Germinal center (tissue), 1 donor: Measurements from ENCODE around the gene RAC3.

Experiments used
- DNase-seq: peaks from one replicate; pipeline ENCODE4 v3.0.0; 2012; ENCODE audit warnings: mixed read lengths, low spot score

Gene RAC3

GRCh38 chr17:81999587-81999975, 31.9 kb upstream of the RAC3 start:
- no peak for DNase-seq

DNA sequence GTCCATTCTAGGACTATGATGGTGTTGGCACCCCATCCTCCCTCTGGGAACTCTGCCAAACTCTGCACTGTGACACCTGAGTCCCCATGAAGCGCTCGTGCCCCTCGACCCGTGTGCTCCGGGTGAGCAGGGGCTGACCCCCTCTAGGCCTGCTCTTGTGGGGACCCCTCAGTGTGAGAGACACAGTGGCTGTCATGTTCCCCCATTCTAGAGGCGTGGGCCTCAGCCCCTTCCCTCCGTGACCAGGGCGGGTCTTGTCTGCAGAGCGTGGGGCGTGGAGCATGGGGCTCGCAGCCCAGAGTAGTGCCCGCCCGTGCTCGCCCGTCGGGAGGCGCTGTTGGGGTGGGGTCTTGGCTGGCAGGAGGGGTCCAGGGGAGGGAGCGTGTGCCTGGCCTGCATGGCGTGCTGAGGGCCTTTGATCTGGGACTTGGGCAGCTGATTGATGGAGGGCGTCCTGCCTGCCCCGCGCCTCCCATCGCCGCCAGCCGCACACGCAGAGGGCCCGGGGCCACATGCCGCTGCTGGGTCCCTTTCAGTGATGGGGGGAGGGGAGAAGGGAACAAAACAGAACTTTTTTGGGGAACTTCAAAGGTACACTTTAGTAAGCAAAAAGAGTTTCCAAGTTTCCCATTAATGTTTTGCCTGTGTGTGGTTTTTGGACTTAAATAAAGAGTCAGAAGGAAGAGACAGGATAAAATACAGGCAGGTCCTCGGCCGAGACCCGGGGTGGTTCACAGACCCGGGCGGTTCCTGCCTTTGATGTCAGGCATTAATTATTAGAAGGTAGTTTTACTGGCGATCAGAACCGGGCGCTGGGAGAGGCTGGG, 31.3 kb upstream of the RAC3 start:
- DNase-seq = no peak

GRCh38 chr17:82000803-82001570, 30.5 kb upstream of the RAC3 start:
- no peak for DNase-seq

DNA sequence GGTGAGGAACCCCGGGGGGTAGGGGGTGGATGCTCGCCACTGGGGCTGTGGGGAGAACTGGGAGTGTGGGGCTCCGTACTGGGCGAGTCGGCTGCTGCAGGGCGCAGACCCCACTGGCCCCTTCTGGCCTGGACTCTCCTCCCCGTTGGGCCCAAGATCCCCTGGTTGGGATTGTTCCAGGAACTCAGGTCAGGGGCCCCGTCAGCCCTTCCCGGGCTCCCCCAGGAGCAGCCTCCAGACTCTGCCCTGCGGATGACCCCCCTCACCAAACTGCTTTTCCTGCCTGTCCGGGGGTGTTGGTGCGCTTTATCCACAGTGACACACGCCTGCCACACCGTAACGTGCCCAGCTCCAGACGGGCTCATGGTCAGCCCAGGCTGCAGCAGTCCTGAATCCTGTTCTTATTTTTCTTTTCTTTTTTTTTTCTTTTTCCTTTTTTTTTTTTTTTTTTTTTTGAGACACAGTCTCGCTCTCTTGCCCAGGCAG, 29.9 kb upstream of the RAC3 start:
- no peak for DNase-seq

DNA sequence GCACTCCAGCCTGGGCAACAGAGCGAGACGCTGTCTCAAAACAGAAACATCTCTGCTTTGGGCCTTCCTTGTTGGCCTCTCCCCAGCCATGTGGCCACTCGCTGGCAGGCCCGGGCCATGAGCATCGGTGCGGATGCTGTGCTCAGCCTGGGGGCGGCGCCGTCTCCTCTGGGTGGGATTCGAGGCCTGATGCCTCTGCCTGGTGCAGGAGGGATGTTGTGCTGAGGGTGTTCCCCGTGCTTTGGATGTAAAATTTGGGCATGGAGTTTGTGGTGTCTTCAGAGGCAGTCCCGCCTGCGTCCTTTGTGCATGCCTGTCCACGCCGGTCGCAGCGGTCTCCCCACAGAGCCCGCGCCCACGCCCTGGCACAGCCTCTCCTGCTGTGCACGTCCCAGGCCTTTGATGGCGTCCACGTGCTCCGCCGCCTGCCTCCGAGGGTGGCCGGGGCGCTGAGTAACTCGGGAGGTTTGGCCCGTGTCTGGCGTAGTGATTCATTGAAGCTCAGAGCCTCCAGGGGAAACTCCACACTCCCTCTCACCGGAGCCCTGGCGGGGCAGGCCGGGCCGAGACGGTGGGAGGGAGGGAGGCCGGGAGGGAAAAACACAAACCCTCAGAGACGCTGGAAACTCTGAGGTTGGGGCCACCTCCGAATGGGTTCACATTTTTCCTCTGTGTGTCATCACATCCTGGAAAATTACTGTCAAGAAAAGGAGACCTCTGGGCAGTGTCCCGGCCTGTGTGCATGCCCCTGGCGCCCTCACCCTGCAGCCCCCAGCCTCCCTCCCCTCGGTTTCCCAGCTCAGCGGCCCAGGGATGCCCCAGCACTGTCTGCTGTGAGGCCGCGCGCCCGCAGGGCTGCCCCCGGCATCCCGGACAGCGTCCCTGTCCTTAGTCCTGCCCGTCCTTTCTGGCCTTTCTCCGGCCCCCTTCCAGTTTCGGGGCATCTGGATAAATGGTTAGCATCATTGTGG, 27.8 kb upstream of the RAC3 start:
- no peak for DNase-seq

GRCh38 chr17:82004517-82005455, 26.7 kb upstream of the RAC3 start:
- no peak for DNase-seq

DNA sequence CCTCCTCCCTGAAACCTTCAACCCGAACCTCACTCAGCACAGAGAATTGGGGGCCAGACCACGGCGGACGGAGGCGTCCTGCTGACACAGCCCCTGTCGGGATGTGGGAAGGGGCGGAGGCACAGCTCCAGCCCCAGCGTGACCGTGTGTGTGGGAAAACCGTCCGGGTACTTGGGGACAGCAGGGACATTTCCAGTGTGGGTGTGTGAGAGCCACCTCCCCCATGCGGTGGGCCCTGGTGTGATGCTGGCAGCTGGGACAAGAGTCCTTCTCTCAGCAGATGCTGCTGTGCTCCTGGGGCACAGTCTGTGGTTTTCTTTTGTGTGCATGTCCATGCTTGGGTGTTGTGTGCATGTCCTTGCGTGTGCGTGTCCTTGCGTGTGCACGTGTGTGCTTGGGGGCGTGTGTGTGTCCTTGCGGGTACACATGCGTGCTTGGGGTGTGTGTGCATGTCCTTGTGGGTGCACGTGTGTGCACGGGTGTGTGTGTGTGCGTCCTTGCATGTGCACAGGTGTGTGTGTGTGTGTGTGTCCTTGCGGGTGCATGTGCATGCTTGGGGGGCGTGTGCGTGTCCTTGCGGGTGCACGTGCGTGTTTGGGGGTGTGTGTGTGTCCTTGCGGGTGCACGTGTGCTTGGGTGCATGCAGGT, 25.7 kb upstream of the RAC3 start:
- DNase-seq = no peak

DNA sequence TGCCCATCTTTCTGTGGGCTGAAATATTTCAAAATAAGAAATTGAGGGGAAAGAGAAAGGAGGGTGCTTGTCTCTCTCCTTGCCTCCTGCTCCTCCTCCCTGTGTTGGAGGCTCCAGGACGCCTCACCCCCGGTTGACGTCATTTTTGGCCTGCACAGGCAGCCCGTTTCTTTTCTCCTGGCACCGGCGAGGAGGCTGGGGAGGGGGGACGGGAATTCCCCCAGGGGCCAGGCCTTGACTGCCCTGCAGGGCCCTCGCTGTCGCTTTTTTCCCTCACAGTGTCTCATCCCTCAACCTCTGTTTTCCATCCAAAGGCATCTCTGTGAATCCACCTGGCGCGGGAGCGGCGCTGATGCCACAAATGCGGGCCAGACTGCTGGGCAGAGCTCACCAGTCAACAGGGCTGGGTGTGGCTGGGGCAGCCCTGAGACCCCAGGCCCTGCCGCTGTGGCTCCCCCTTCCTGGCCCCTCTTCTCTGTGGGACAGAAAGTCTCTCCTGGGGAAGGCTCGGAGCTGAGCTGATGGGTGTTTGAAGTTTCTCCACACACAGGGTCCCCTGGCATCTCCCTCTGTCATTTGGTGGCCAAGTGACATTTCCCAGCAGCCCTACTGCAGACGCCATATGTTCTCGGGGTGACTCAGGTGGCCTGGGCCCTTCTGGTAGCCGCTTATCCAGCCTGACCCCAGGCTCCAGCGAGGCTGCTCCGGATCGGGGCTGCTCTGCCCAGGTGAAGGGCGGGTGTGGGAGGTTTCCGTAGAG, 24.8 kb upstream of the RAC3 start:
- DNase-seq = no peak

DNA sequence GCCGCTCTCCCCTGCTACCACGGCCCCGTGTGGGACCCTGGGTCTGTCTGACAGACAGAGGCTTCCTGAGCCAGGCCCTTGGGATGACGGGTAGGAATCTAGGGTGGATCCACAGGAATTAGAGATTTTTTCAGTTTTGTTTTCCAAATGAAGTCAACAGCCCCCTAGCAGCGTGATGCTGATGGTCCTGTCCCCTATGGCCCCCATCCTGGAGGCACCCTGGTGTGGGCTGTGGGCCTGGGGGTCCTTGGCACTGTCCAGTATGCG, 24.3 kb upstream of the RAC3 start:
- DNase-seq = no peak

- no peak for DNase-seq
These were observed 23.8 kb upstream of the RAC3 start for GRCh38 chr17:82007495-82008257.

DNA sequence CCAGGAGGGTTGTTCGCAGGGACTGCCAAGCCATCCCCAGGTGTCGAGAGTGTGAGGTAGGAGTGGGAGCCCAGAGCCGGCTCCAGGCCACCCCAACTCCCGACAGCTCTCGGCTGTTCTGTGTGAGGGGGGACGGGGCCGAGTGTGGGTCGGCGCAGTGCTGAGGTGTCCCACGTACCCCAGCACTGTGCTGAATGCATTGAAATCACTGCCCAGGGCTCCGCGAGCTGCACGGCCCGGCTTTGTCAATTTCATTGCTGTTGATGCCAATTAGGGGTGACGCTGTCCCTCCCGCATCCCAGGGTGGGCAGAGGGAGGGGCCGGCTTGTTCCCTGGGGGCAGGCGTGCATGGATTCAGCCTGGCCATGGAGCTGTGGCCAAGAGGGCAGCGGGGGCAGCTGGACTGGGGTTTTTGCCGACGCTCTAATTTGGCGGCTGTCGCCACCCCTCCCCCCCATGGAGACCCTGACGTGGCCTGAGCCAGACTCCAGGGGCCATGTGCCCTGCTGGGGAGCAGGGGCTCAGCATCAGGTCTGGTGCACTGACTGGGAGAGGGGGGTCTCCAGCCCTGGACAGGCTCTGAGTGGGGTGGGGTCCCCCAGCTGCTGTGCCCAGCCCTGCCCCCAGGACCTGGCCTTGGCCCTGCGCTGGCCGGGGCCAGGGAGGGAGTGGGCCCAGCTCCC, 23.1 kb upstream of the RAC3 start:
- DNase-seq = no peak

- no peak for DNase-seq
These were observed 22.5 kb upstream of the RAC3 start for GRCh38 chr17:82008941-82009405.

GRCh38 chr17:82009413-82009812, 22.1 kb upstream of the RAC3 start:
- no peak for DNase-seq

DNA sequence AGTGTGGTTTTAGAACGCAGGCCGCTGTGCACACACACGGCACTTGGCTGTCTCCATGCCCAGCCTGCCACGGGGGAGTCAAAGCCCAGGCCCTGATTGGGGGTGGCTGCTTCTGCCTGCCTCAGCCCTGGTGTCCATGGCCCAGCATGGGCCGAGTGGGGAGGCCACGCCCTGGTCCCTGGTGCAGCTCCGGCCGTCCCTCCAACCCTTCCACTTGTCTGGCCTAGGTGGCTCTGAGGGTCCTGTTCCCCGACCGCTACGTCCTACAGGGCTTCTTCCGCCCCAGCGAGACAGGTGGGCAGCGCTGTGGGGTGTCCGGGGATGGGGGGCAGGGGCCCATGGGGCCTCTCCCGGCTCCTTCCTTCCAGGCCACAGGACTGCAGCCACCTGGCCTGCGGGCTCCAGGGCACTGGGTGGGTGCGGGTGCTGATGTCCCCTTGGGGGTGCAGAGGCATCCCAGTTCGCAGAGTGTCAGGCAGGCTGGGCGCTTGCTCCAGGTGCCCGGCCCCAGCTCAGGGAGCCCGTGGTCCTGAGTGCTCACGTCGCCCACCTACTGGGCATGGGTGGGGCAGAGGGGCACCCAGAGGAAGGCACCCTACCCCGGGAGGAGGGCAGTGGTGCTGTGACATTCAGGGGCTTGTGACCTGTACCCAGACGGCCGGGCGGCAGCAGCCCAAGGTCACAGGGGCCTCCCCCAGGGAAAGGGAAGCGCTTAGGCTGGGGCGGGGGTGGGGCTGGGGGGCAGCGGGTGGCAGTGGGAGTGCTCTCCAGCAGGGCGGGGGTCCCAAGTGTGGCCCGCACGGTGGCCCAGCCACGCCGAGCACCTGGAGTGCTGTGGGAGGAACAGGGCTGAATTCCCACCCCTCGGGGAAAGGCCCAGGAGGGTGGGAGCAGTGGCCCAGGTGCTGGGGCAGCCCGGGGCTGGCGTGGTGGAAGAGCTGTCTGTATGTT, 20.6 kb upstream of the RAC3 start:
- DNase-seq = no peak

DNA sequence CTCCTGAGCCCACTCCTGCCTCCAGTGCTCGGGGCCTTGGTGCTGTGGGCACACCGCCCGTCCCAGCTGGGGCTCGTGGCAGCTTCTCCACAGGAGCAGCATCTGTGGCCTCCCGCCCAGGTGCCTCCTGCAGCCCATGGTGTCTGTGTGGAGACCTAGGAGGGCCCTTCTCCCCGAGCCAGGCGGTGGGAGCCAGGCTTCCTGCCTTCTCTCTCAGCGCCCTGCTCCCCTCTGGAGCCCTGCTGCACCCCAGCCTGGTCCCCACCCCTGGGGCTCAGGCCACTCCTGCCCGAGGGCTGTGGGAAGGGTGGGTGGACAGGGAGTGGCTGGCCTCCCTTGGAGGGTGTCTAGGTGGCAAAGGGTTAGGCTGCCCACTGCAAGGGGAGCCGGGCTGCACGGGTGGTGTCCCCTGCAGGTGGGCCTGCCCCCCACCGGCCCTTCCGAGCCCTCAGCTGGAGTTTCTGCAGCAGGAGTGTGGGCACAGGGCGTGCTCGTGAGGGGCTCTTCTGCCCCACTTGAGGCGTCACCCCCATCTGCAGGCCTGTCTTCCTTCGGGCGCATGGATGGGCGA, 19.8 kb upstream of the RAC3 start:
- no peak for DNase-seq

DNA sequence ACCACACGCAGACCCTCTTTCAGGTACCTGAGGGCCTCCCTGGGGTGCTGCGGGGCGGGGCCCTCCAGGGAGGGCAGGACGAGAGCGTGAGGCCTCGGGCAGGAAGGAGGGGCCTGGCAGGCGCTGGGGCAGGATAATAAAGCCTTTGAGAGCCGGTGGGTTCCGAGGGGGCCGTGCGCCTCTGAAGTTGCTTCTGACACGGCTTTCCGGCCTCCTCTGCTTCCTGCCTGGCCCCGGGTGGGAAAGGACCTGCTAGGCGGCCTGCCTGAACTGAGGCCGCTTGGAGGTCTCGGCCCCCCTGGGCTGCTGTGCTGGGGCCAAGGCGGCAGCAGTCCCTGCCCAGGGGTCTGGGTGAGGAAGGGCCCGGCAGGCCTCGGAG, 19.2 kb upstream of the RAC3 start:
- DNase-seq = no peak
